H1 (cell line): Measurements from ENCODE around the gene ABLIM1. TPM values are rescaled to one million over a fixed set of nuclear protein-coding genes. Genes with fewer than 3 reads are reported as not detected.

Source experiments
- CTCF ChIA-PET: fragments of 300-600 bp; sonication (Branson Sonifier 250); formaldehyde crosslinking; loops from one replicate; lab custom pipeline; 2021; ENCODE audit not compliant: partially characterized antibody; lab: Charles Lee
- POLR2A ChIA-PET: fragments of 300-600 bp; sonication (Branson Sonifier 250); formaldehyde crosslinking; loops from one replicate; lab custom pipeline; 2021; ENCODE audit warnings: inconsistent platforms; ENCODE audit not compliant: partially characterized antibody; lab: Charles Lee
- DNase-seq, 2 experiments: peaks; one replicate each; pipeline versions ENCODE4 v3.0.0 to v3.0.0-alpha.2; 2010 to 2022; ENCODE audit warnings: low spot score in 2 of 2, low read depth in 1 of 2, mixed read lengths in 1 of 2
- FAIRE-seq: peaks from 2 replicates; lab custom pipeline; 2011; peaks lifted over from hg19 to GRCh38; lab: Jason Lieb, UNC
- H2AFZ ChIP-seq: 2 replicates; pipeline ENCODE4 v1.8.1; 2012; ENCODE audit warnings: low read length, inconsistent platforms
- H2AK5ac ChIP-seq: 2 replicates; pipeline ENCODE4 v1.6.1; 2013; ENCODE audit warnings: low read depth, low read length
- H2BK120ac ChIP-seq: replicated peaks from 2 replicates; pipeline ENCODE3; 2013; ENCODE audit warnings: low read depth, low read length, inconsistent platforms
- H2BK12ac ChIP-seq: 2 replicates; pipeline ENCODE4 v1.6.1; 2013; ENCODE audit warnings: low read depth, low read length
- H2BK15ac ChIP-seq: 2 replicates; pipeline ENCODE4 v1.6.1; 2013; ENCODE audit warnings: low read length
- H2BK20ac ChIP-seq: 2 replicates; pipeline ENCODE4 v1.6.1; 2013; ENCODE audit warnings: low read length
- H2BK5ac ChIP-seq: 2 replicates; pipeline ENCODE4 v1.6.1; 2013; ENCODE audit warnings: low read depth, low read length
- H3K14ac ChIP-seq: 2 replicates; pipeline ENCODE4 v1.6.1; 2013; ENCODE audit warnings: inconsistent platforms; ENCODE audit not compliant: insufficient read length
- H3K18ac ChIP-seq: 2 replicates; pipeline ENCODE4 v1.6.1; 2013; ENCODE audit warnings: low read length; ENCODE audit errors: extremely low read depth
- H3K23ac ChIP-seq: 2 replicates; pipeline ENCODE4 v1.6.1; 2013; ENCODE audit warnings: inconsistent platforms; ENCODE audit not compliant: insufficient read length
- H3K23me2 ChIP-seq: 2 replicates; pipeline ENCODE4 v1.6.1; 2013; ENCODE audit warnings: low read depth, low read length
- H3K27ac ChIP-seq: 2 replicates; pipeline ENCODE4 v1.6.1; 2011; ENCODE audit warnings: low read depth, low read length, inconsistent platforms
- H3K27me3 ChIP-seq, 4 experiments: replicated peaks in 1 of 4; 1 replicate in 1 of 4; 2 replicates in 3 of 4; pipeline versions ENCODE4 v1.6.1 to v1.8.1; 2011 to 2013; ENCODE audit warnings: low read length in 3 of 4, mild to moderate bottlenecking in 3 of 4, inconsistent platforms in 2 of 4, mixed read lengths in 2 of 4, moderate library complexity in 1 of 4; ENCODE audit not compliant: control insufficient read depth in 3 of 4, insufficient read depth in 3 of 4; ENCODE audit errors: extremely low read depth in 1 of 4
- H3K36me3 ChIP-seq, 4 experiments: 2 replicates each; pipeline versions ENCODE4 v1.6.1 to v1.8.1; 2011 to 2013; ENCODE audit warnings: mild to moderate bottlenecking in 4 of 4, low read length in 3 of 4, moderate library complexity in 2 of 4, control low read depth in 1 of 4, inconsistent platforms in 1 of 4; ENCODE audit not compliant: insufficient read depth in 4 of 4, control insufficient read depth in 2 of 4
- H3K4ac ChIP-seq: replicated peaks from 2 replicates; pipeline ENCODE3; 2013; ENCODE audit warnings: low read length, low read depth, mixed read lengths, inconsistent platforms; ENCODE audit not compliant: insufficient read length
- H3K4me1 ChIP-seq, 4 experiments: replicated peaks in 1 of 4; 1 replicate in 1 of 4; 2 replicates in 3 of 4; pipeline versions ENCODE4 v1.6.1 to v1.8.1; 2011 to 2013; ENCODE audit warnings: low read length in 3 of 4, inconsistent platforms in 2 of 4, mixed read lengths in 1 of 4; ENCODE audit not compliant: insufficient read depth in 4 of 4, control insufficient read depth in 3 of 4
- H3K4me2 ChIP-seq, 2 experiments: 2 replicates each; pipeline versions ENCODE4 v1.6.1 to v1.8.1; 2011 to 2013; ENCODE audit warnings: low read depth in 2 of 2, low read length in 2 of 2, control low read depth in 1 of 2, inconsistent platforms in 1 of 2, mild to moderate bottlenecking in 1 of 2; ENCODE audit not compliant: insufficient read depth in 1 of 2
- H3K4me3 ChIP-seq, 4 experiments: fragments of 200-600, 300-600 bp in 1 of 4; sonication (generic), shearing (Covaris generic), sonication (Bioruptor Twin) in 1 of 4; 2 replicates each; pipeline versions ENCODE4 v1.5.1 to v1.8.1; 2011 to 2016; ENCODE audit warnings: low read length in 4 of 4, low read depth in 3 of 4, control low read depth in 2 of 4, inconsistent platforms in 2 of 4, mild to moderate bottlenecking in 2 of 4, mixed read lengths in 1 of 4, moderate library complexity in 1 of 4; ENCODE audit not compliant: insufficient read depth in 2 of 4; ENCODE audit errors: extremely low read depth in 1 of 4
- H3K56ac ChIP-seq: replicated peaks from 2 replicates; pipeline ENCODE3; 2013; ENCODE audit warnings: low read depth, mild to moderate bottlenecking, mixed read lengths, low read length, inconsistent platforms; ENCODE audit not compliant: insufficient read length
- H3K79me1 ChIP-seq: 2 replicates; pipeline ENCODE4 v1.6.1; 2013; ENCODE audit warnings: low read depth, low read length, control low read depth
- H3K79me2 ChIP-seq, 2 experiments: 2 replicates each; pipeline versions ENCODE4 v1.6.1 to v1.8.1; 2012 to 2013; ENCODE audit warnings: low read length in 2 of 2, mild to moderate bottlenecking in 2 of 2, inconsistent platforms in 1 of 2; ENCODE audit not compliant: insufficient read depth in 2 of 2, control insufficient read depth in 1 of 2
- H3K9ac ChIP-seq, 4 experiments: replicated peaks in 1 of 4; 1 replicate in 1 of 4; 2 replicates in 3 of 4; pipeline versions ENCODE4 v1.6.1 to v1.8.1; 2011 to 2013; ENCODE audit warnings: low read depth in 3 of 4, low read length in 3 of 4, control low read depth in 2 of 4, mild to moderate bottlenecking in 2 of 4, moderate library complexity in 2 of 4, inconsistent platforms in 1 of 4; ENCODE audit errors: extremely low read depth in 1 of 4
- H3K9me3 ChIP-seq, 2 experiments: 2 replicates each; pipeline versions ENCODE4 v1.6.1 to v1.8.1; 2012 to 2013; ENCODE audit warnings: mild to moderate bottlenecking in 2 of 2, moderate library complexity in 2 of 2, control low read depth in 1 of 2, inconsistent platforms in 1 of 2, low read depth in 1 of 2, low read length in 1 of 2, mixed read lengths in 1 of 2; ENCODE audit not compliant: insufficient read depth in 2 of 2
- H4K20me1 ChIP-seq, 2 experiments: replicated peaks in 1 of 2; 2 replicates each; pipeline versions ENCODE3 to v1.8.1; 2011 to 2013; ENCODE audit warnings: inconsistent platforms in 2 of 2, low read length in 2 of 2, mild to moderate bottlenecking in 1 of 2; ENCODE audit not compliant: insufficient read depth in 2 of 2, control insufficient read depth in 1 of 2
- H4K5ac ChIP-seq: 2 replicates; pipeline ENCODE4 v1.6.1; 2013; ENCODE audit warnings: low read length, low read depth, mixed read lengths, inconsistent platforms; ENCODE audit not compliant: insufficient read length
- H4K8ac ChIP-seq: 2 replicates; pipeline ENCODE4 v1.8.0; 2013; ENCODE audit warnings: mild to moderate bottlenecking, moderate library complexity, low read length, inconsistent platforms; ENCODE audit not compliant: insufficient read depth; ENCODE audit errors: extremely low read depth
- H4K91ac ChIP-seq: replicated peaks from 2 replicates; pipeline ENCODE3; 2013; ENCODE audit warnings: low read length, mixed read lengths, inconsistent platforms; ENCODE audit not compliant: insufficient read length
- CBX8 ChIP-seq: fragments of 300-800, 300-1000 bp; sonication (generic); IDR thresholded peaks from 2 replicates; pipeline ENCODE4 v1.7.1; 2016; ENCODE audit warnings: low read depth, low read length, borderline replicate concordance
- CREB1 ChIP-seq: IDR thresholded peaks from 2 replicates; pipeline ENCODE4 v1.6.1; 2012; ENCODE audit warnings: inconsistent platforms
- GTF2F1 ChIP-seq: IDR thresholded peaks from 2 replicates; pipeline ENCODE4 v1.6.1; 2012; ENCODE audit warnings: low read depth, low read length, improper control_type of control experiment, borderline replicate concordance
- PHF8 ChIP-seq: fragments of 200-600 bp; sonication (generic); conservative IDR thresholded peaks from 2 replicates; pipeline ENCODE4 v1.7.1; 2012; ENCODE audit warnings: low read depth, mild to moderate bottlenecking, inconsistent platforms, low read length, moderate library complexity
- RNF2 ChIP-seq: fragments of 200-900, 300-1000 bp; sonication (generic); IDR thresholded peaks from 2 replicates; pipeline ENCODE4 v1.7.1; 2016; ENCODE audit warnings: borderline replicate concordance, low read depth, mild to moderate bottlenecking, antibody characterized with exemption, low read length; ENCODE audit not compliant: poor library complexity, severe bottlenecking; ENCODE audit errors: missing control alignments
- RXRA ChIP-seq: IDR thresholded peaks from 2 replicates; pipeline ENCODE4 v1.6.1; 2011; ENCODE audit warnings: low read depth, mild to moderate bottlenecking, low read length, moderate library complexity; ENCODE audit not compliant: insufficient read depth
- TAF1 ChIP-seq: IDR thresholded peaks from 2 replicates; pipeline ENCODE4 v1.6.1; 2011; ENCODE audit warnings: mild to moderate bottlenecking, low read depth, low read length
- TCF12 ChIP-seq: IDR thresholded peaks from 2 replicates; pipeline ENCODE4 v1.6.1; 2011; ENCODE audit warnings: low read depth, mild to moderate bottlenecking, low read length
- TEAD4 ChIP-seq: IDR thresholded peaks from 2 replicates; pipeline ENCODE4 v1.6.1; 2012; ENCODE audit warnings: low read depth, low read length, inconsistent platforms, mixed read lengths
- WGBS, 2 experiments: shearing (Covaris generic) in 1 of 2; methylation state at CpG; one replicate each; pipeline versions ENCODE4 v1.1.6 to v1.1.7; 2013 to 2015; ENCODE audit warnings: low lambda C conversion rate in 2 of 2, mixed read lengths in 2 of 2, inconsistent platforms in 1 of 2, low coverage in 1 of 2, missing lambda C conversion rate in 1 of 2; ENCODE audit not compliant: insufficient replicate concordance in 2 of 2, insufficient coverage in 1 of 2, insufficient read length in 1 of 2; ENCODE audit errors: extremely low coverage in 1 of 2, missing lambda C conversion rate in 1 of 2; 5-methylcytosine and 5-hydroxymethylcytosine counted together
- polyA plus RNA-seq, 7 experiments: library from polyadenylated mRNA; depleted of rRNA in 3 of 7; stranded (reverse) in 5 of 7; unstranded in 2 of 7; fragments of >200 nt in 5 of 7; fragments of 200-250 nt in 2 of 7; gene quantifications; 1 replicate in 5 of 7; 2 replicates in 1 of 7; 4 replicates in 1 of 7; pipeline versions ENCODE4 v1.2.1 to v1.2.3, GENCODE V29; 2011 to 2013; ENCODE audit warnings: missing spikeins in 2 of 7, mixed read lengths in 2 of 7
- total RNA-seq: library from RNA; stranded (reverse); fragmentation: NEBNext Ultra II Directional; extraction: Animal tissue kit (Norgen Biotek cat#: 25700); gene quantifications from 2 replicates; pipeline ENCODE4 v1.2.1, GENCODE V29; 2021
- TF ChIP-seq, protein P1 (sequence below): IDR thresholded peaks from 2 replicates; pipeline ENCODE4 v1.6.1; 2012; ENCODE audit warnings: inconsistent platforms

The ABLIM1 gene
- total and polyA plus RNA-seq, 2 of the 8 experiments (the other 6 are each of a cell fraction or from before 2014, with no cell fraction given), result 51.2 to 51.7 TPM

DNA sequence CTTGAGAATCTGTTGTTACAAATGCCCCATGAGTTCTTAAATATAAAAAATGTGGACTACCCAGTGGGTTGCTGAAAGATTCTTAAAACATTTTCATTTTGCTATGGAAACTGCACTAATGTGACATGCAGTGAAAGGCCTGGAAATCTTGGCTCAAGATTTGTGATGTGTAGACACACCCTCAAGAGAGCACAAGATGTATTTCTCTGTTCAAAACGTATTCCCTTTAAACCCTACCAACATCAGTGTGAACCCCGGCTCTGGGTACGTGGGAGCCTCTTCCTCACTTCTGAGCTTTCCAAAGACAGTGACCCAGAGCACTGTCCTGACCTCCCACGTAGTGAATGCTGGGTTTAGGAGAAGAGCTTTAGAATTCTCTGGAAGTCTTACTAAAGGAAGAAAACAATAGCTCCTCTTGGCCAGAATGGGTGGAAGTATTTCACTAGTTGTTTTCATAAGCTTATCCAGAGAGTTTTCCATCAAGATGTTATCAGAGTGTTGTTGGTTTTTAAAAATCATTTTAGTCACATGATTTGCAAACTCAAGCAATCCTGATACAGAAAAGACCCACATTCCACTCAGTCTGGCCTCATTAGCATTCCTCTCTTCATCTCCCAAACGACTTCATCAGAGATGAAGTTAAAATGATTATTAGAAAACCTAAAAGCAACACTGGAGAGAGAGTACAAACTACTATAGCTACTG is 172.2 kb downstream of the ABLIM1 start:
- H3K4ac ChIP-seq, result no peak overlapping the region
- peaks cover 0 to 7% (median 0%) of the 10 kb centered on the region in 4 experiments; a peak in 2 of 8 replicates for H3K36me3 ChIP-seq
- 0 out of 4 replicates have a peak, but pooled peaks cover 0 to 3% of the 10 kb centered on the region in 2 experiments for H3K9me3 ChIP-seq
- H3K4me1 ChIP-seq, result peaks cover 5 to 10% (median 7%) of the 10 kb centered on the region in 4 experiments; a peak in 5 of 7 replicates
- no peak overlapping the region for H4K8ac ChIP-seq
- H2BK12ac ChIP-seq, result no peak overlapping the region
- no peak overlapping the region for H2AK5ac ChIP-seq
- FAIRE-seq, result no peak
- no peak overlapping the region for H2BK5ac ChIP-seq
- H3K9ac ChIP-seq, result no peak overlapping the region
- DNase-seq, result no peak
- CTCF ChIA-PET, result interaction anchor here (0.8 to 8.5 kb wide), 15 partner anchors 8 to 208 kb away, joined by 3 to 89 read pairs (median 4); no protein-coding TSS in a partner anchor
- no peak overlapping the region for H4K5ac ChIP-seq
- no peak overlapping the region for H3K4me2 ChIP-seq
- H3K56ac ChIP-seq, result no peak overlapping the region
- no peak overlapping the region for H3K27ac ChIP-seq
- no peak overlapping the region for H2BK15ac ChIP-seq
- H3K79me2 ChIP-seq, result no peaks in the 10 kb centered on the region
- H3K23ac ChIP-seq, result no peak overlapping the region
- no peak overlapping the region for H4K91ac ChIP-seq
- TF ChIP-seq GTF2F1, result no peak
- no peak for TF ChIP-seq TEAD4
- no peak for TF ChIP-seq CBX8
- TF ChIP-seq TAF1, result no peak
- no peak for TF ChIP-seq CREB1
- TF ChIP-seq, protein P1, sequence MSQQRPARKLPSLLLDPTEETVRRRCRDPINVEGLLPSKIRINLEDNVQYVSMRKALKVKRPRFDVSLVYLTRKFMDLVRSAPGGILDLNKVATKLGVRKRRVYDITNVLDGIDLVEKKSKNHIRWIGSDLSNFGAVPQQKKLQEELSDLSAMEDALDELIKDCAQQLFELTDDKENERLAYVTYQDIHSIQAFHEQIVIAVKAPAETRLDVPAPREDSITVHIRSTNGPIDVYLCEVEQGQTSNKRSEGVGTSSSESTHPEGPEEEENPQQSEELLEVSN, result no peak
- TF ChIP-seq PHF8, result no peak
- TF ChIP-seq RXRA, result no peak
- TF ChIP-seq TCF12, result no peak
- no peak for TF ChIP-seq RNF2
- H3K18ac ChIP-seq, result no peak overlapping the region
- H4K20me1 ChIP-seq, result no peaks in the 10 kb centered on the region
- no peaks in the 10 kb centered on the region for H3K23me2 ChIP-seq
- 92% methylated on average over 5 of the region's 5 CpGs; no CpG with 5 or more reads in 1 of the 2 experiments for WGBS, 2 experiments
- POLR2A ChIA-PET, result no interaction called here
- H2BK120ac ChIP-seq, result no peak overlapping the region
- no peak overlapping the region for H2BK20ac ChIP-seq
- H3K27me3 ChIP-seq, result no peaks in the 10 kb centered on the region
- H2AFZ ChIP-seq, result no peak overlapping the region
- H3K79me1 ChIP-seq, result no peaks in the 10 kb centered on the region
- no peak overlapping the region for H3K4me3 ChIP-seq
- no peak overlapping the region for H3K14ac ChIP-seq
